ENCODE results near the gene KRT6C. TPM values are rescaled to one million over a fixed set of nuclear protein-coding genes. Genes with fewer than 3 reads are reported as not detected.

KRT6C gene
- total and polyA plus RNA-seq, 2 experiments from 2014 or later = not detected

- TF ChIP-seq ZNF114 (CRISPR knock-in tag; IDR thresholded peaks at IDR 0.05) (no peak), EZH2phosphoT487 (IDR thresholded peaks at IDR 0.05; ENCODE audit: unreplicated experiment) (no peak), ZNF331 (CRISPR knock-in tag; IDR thresholded peaks at IDR 0.05; ENCODE audit: low read depth) (no peak)
- TF ChIP-seq, protein P1, sequence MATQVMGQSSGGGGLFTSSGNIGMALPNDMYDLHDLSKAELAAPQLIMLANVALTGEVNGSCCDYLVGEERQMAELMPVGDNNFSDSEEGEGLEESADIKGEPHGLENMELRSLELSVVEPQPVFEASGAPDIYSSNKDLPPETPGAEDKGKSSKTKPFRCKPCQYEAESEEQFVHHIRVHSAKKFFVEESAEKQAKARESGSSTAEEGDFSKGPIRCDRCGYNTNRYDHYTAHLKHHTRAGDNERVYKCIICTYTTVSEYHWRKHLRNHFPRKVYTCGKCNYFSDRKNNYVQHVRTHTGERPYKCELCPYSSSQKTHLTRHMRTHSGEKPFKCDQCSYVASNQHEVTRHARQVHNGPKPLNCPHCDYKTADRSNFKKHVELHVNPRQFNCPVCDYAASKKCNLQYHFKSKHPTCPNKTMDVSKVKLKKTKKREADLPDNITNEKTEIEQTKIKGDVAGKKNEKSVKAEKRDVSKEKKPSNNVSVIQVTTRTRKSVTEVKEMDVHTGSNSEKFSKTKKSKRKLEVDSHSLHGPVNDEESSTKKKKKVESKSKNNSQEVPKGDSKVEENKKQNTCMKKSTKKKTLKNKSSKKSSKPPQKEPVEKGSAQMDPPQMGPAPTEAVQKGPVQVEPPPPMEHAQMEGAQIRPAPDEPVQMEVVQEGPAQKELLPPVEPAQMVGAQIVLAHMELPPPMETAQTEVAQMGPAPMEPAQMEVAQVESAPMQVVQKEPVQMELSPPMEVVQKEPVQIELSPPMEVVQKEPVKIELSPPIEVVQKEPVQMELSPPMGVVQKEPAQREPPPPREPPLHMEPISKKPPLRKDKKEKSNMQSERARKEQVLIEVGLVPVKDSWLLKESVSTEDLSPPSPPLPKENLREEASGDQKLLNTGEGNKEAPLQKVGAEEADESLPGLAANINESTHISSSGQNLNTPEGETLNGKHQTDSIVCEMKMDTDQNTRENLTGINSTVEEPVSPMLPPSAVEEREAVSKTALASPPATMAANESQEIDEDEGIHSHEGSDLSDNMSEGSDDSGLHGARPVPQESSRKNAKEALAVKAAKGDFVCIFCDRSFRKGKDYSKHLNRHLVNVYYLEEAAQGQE (IDR thresholded peaks at IDR 0.05; ENCODE audit: unreplicated experiment) = no peak
Observed at GRCh38 chr12:52518574-52519386, 45.2 kb upstream of the KRT6C start (continued).

DNA sequence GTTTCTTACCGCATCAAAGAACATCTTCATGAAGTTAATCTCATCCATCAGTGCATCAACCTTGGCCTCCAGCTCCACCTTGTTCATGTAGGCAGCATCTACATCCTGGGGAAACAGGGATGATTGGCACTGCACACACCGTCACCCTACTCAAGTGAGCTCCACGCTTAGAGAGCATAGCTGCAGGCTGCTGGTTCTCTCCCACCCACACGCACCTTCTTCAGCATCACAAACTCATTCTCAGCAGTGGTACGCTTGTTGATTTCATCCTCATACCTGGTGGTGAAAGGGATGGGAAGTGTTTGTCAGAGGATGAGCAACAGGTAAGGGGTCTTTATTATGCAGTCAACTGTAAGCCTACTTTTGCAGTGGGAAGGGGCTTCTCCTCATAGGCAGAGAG is 44.3 kb upstream of the KRT6C start:
- Histone ChIP-seq H3K9me2 (ENCODE audit: insufficient read depth) (0 out of 2 replicates have a peak, but pooled peaks cover 3% of the 10 kb centered on the region), H3K4me1 (ENCODE audit: insufficient read depth) (no peaks in the 10 kb centered on the region), H3K4me2 (no peak overlapping the region), H3K4me3 (no peak overlapping the region), H4K20me1 (replicated peaks; ENCODE audit: insufficient read depth) (no peaks in the 10 kb centered on the region), H3K36me3 (ENCODE audit: insufficient read depth) (no peaks in the 10 kb centered on the region), H3K79me2 (replicated peaks; ENCODE audit: insufficient read depth) (no peaks in the 10 kb centered on the region), H3F3A (replicated peaks; ENCODE audit: low read depth) (no peaks in the 10 kb centered on the region), H3K27ac (ENCODE audit: low read depth) (no peak overlapping the region), H2AFZ (no peak overlapping the region), H3K27me3 (ENCODE audit: insufficient read depth) (no peaks in the 10 kb centered on the region)
- Mint-ChIP-seq H3K36me3 (ENCODE audit: low read depth) (no peaks in the 10 kb centered on the region), H3K4me1 (peaks cover 15% of the 10 kb centered on the region; the same call in 1 of the 3 replicates), H3K9me3 (no peaks in the 10 kb centered on the region), H3K27me3 (ENCODE audit: insufficient read depth, low read depth, poor library complexity) (peaks cover 12% of the 10 kb centered on the region), H3K4me3 (no peak overlapping the region), H3K27ac (no peak overlapping the region)
- ATAC-seq = no peak
- no peak for DNase-seq (ENCODE audit: low spot score)
- no peak for TF ChIP-seq EZH2phosphoT487 (IDR thresholded peaks at IDR 0.05; ENCODE audit: unreplicated experiment)
- no peak for TF ChIP-seq NANOG (IDR thresholded peaks at IDR 0.05; ENCODE audit: borderline replicate concordance)
- TF ChIP-seq ETS1 (IDR thresholded peaks at IDR 0.05) = no peak
- TF ChIP-seq CREB1 (CRISPR knock-in tag; IDR thresholded peaks at IDR 0.05; ENCODE audit: low read depth) = no peak
- TF ChIP-seq, protein P1 (IDR thresholded peaks at IDR 0.05; ENCODE audit: unreplicated experiment) = no peak
- TF ChIP-seq ZNF114 (CRISPR knock-in tag; IDR thresholded peaks at IDR 0.05) = no peak
- TF ChIP-seq EZH2 (IDR thresholded peaks at IDR 0.05; ENCODE audit: low read depth, unreplicated experiment) = no peak
- TF ChIP-seq ZNF331 (CRISPR knock-in tag; IDR thresholded peaks at IDR 0.05; ENCODE audit: low read depth) = no peak
- TF ChIP-seq STAT1 (IDR thresholded peaks at IDR 0.05; ENCODE audit: unreplicated experiment) = no peak
- TF ChIP-seq POLR2AphosphoS5 (IDR thresholded peaks at IDR 0.05; ENCODE audit: low read depth) = no peak
- TF ChIP-seq JUNB (IDR thresholded peaks at IDR 0.05; ENCODE audit: unreplicated experiment) = no peak

Measured in GM23338 (cell line).